T-cell (primary cell): ENCODE measurements around the gene DACT2. TPM values are rescaled to one million over a fixed set of nuclear protein-coding genes. Genes with fewer than 3 reads are reported as not detected.
"Not testable (repeated sequence)": the region's sequence is repeated elsewhere in the genome, so short reads cannot be mapped to it uniquely, and the experiment has no call there.

Source experiments
- ATAC-seq, 4 experiments: fragments of 200-7000 bp in 3 of 4; fragments of 150-1000 bp in 1 of 4; cut with Tn5 transposase; replicated peaks in 1 of 4; 1 replicate in 3 of 4; 2 replicates in 1 of 4; pipeline ENCODE4 v1.10.0; 2021; ENCODE audit warnings: moderate library complexity in 3 of 4, mild to moderate bottlenecking in 2 of 4, moderate number of reproducible peaks in 1 of 4
- CTCF ChIA-PET, 2 donors: fragments of 300-600 bp; sonication (Branson Sonifier 250); formaldehyde crosslinking; loops; one replicate each; lab custom pipeline; 2022; ENCODE audit warnings: antibody characterized with exemption in 2 of 2; lab: Charles Lee
- POLR2A ChIA-PET, 2 donors: fragments of 300-600 bp; sonication (Branson Sonifier 250); formaldehyde crosslinking; loops; one replicate each; lab custom pipeline; 2022; ENCODE audit warnings: antibody characterized with exemption in 2 of 2; lab: Charles Lee
- DNase-seq, 35 experiments: peaks; one replicate each; pipeline versions ENCODE4 v3.0.0 to v3.0.0-alpha.2; 2013 to 2023
- H3K27ac ChIP-seq: one replicate; pipeline ENCODE4 v1.5.1; 2013; ENCODE audit warnings: low read length
- H3K27me3 ChIP-seq, 2 experiments: replicated peaks in 1 of 2; 1 replicate in 1 of 2; 2 replicates in 1 of 2; pipeline versions ENCODE4 v1.6.1 to v1.7.0; 2013; ENCODE audit warnings: low read length in 1 of 2, mixed read lengths in 1 of 2; ENCODE audit not compliant: control insufficient read depth in 2 of 2, insufficient read depth in 2 of 2; ENCODE audit errors: extremely low read depth in 1 of 2
- H3K36me3 ChIP-seq, 2 donors: 1 replicate in 1 of 2; 2 replicates in 1 of 2; pipeline versions ENCODE4 v1.6.1 to v1.7.0; 2013; ENCODE audit warnings: low read length in 1 of 2; ENCODE audit not compliant: control insufficient read depth in 2 of 2, insufficient read depth in 1 of 2; ENCODE audit errors: extremely low read depth in 1 of 2
- H3K4me1 ChIP-seq, 2 experiments: 1 replicate in 1 of 2; 2 replicates in 1 of 2; pipeline versions ENCODE4 v1.6.1 to v1.7.0; 2013; ENCODE audit warnings: low read length in 2 of 2, mixed read lengths in 1 of 2; ENCODE audit not compliant: insufficient read depth in 2 of 2, control insufficient read depth in 1 of 2; ENCODE audit errors: extremely low read depth in 1 of 2
- H3K4me3 ChIP-seq, 2 donors: 1 replicate in 1 of 2; 2 replicates in 1 of 2; pipeline versions ENCODE4 v1.5.1 to v1.7.0; 2013; ENCODE audit warnings: mild to moderate bottlenecking in 2 of 2, low read length in 1 of 2, moderate library complexity in 1 of 2; ENCODE audit not compliant: control insufficient read depth in 1 of 2; ENCODE audit errors: extremely low read depth in 1 of 2
- H3K9me3 ChIP-seq: 2 replicates; pipeline ENCODE4 v1.7.0; 2013
- H3K27ac Mint-ChIP-seq, 2 donors: one replicate each; pipeline ENCODE4 v1.8.0; 2020 to 2021; ENCODE audit warnings: mild to moderate bottlenecking in 2 of 2, mixed read lengths in 2 of 2
- H3K27me3 Mint-ChIP-seq, 2 donors: one replicate each; pipeline ENCODE4 v1.8.0; 2021 to 2022; ENCODE audit warnings: mixed read lengths in 2 of 2
- H3K36me3 Mint-ChIP-seq: one replicate; pipeline ENCODE4 v1.8.0; 2021; ENCODE audit warnings: mixed read lengths
- H3K4me1 Mint-ChIP-seq, 3 donors: one replicate each; pipeline ENCODE4 v1.8.0; 2020 to 2022; ENCODE audit warnings: mixed read lengths in 3 of 3, mild to moderate bottlenecking in 1 of 3
- H3K4me3 Mint-ChIP-seq, 3 donors: one replicate each; pipeline ENCODE4 v1.8.0; 2020 to 2022; ENCODE audit warnings: mild to moderate bottlenecking in 3 of 3, mixed read lengths in 3 of 3, moderate library complexity in 3 of 3
- H3K9me3 Mint-ChIP-seq, 3 donors: one replicate each; pipeline ENCODE4 v1.8.0; 2020 to 2022; ENCODE audit warnings: mixed read lengths in 3 of 3
- WGBS: methylation state at CpG from one replicate; pipeline ENCODE4 v1.1.5; 2013; ENCODE audit warnings: missing lambda C conversion rate; ENCODE audit not compliant: insufficient coverage; 5-methylcytosine and 5-hydroxymethylcytosine counted together
- total RNA-seq, 35 experiments: library from RNA in 6 of 35; stranded (reverse) in 6 of 35; fragments of 120-200 nt in 1 of 35; gene quantifications; one replicate each; pipeline versions ENCODE4 v1.2.1 to v1.2.4 and lab custom pipeline; 2013 to 2026

The DACT2 gene
- total RNA-seq, 5 donors from 2014 or later (not counting 1 experiment from before 2014, with no cell fraction given): not detected

GRCh38 chr6:168287460-168287859, 32.1 kb downstream of the DACT2 start:
- peaks cover 0 to 16% of the 10 kb centered on the region in 2 experiments for H3K27me3 ChIP-seq
- H3K27me3 Mint-ChIP-seq, H3K4me1 Mint-ChIP-seq, H3K36me3 Mint-ChIP-seq, H3K4me3 ChIP-seq, H3K27ac Mint-ChIP-seq, H3K9me3 Mint-ChIP-seq, H3K27ac ChIP-seq, H3K4me1 ChIP-seq, ATAC-seq, H3K4me3 Mint-ChIP-seq, DNase-seq, H3K36me3 ChIP-seq, H3K9me3 ChIP-seq: not testable (repeated sequence)
- POLR2A ChIA-PET: interaction anchor here in 1 of 2 donors (0.6 kb wide), 1 partner anchor 38 kb away, joined by 3 read pairs; no protein-coding TSS in a partner anchor
- 71% methylated on average over 1 of the region's 6 CpGs for WGBS
- CTCF ChIA-PET: interaction anchor here in 1 of 2 donors (0.6 kb wide), 1 partner anchor 9 kb away, joined by 3 read pairs; no protein-coding TSS in a partner anchor

- peaks cover 0 to 19% of the 10 kb centered on the region in 2 experiments for H3K27me3 ChIP-seq
- H3K27me3 Mint-ChIP-seq, H3K4me3 Mint-ChIP-seq, DNase-seq, H3K9me3 ChIP-seq, H3K9me3 Mint-ChIP-seq, H3K4me3 ChIP-seq, POLR2A ChIA-PET, H3K36me3 Mint-ChIP-seq, H3K4me1 Mint-ChIP-seq, ATAC-seq, H3K36me3 ChIP-seq, H3K27ac Mint-ChIP-seq, H3K27ac ChIP-seq, H3K4me1 ChIP-seq: not testable (repeated sequence)
- 0% methylated on average over 2 of the region's 9 CpGs for WGBS
- CTCF ChIA-PET: interaction anchor here in 1 of 2 donors (0.6 kb wide), 1 partner anchor 10 kb away, joined by 3 read pairs; no protein-coding TSS in a partner anchor
These were observed 32.7 kb downstream of the DACT2 start for GRCh38 chr6:168286771-168287446.

GRCh38 chr6:168286116-168286515, 33.5 kb downstream of the DACT2 start:
- DNase-seq: no peak
- Histone ChIP-seq H3K36me3 (no peaks in the 10 kb centered on the region), H3K4me3 (no peak overlapping the region), H3K4me1 (no peaks in the 10 kb centered on the region), H3K27ac (no peak overlapping the region), H3K9me3 (no peaks in the 10 kb centered on the region), H3K27me3 (peaks cover 0 to 19% of the 10 kb centered on the region in 2 experiments)
- POLR2A ChIA-PET: no interaction called here
- peaks cover 6 to 8% of the 10 kb centered on the region in 2 donors for H3K27me3 Mint-ChIP-seq
- ATAC-seq: no peak
- WGBS: 72% methylated on average over 8 of the region's 12 CpGs
- CTCF ChIA-PET: no interaction called here
- no peaks in the 10 kb centered on the region for H3K9me3 Mint-ChIP-seq
- H3K4me1 Mint-ChIP-seq: peaks cover 0 to 3% (median 0%) of the 10 kb centered on the region in 3 donors
- H3K27ac Mint-ChIP-seq: no peak overlapping the region
- no peaks in the 10 kb centered on the region for H3K36me3 Mint-ChIP-seq
- H3K4me3 Mint-ChIP-seq: no peak overlapping the region

GRCh38 chr6:168285456-168285855, 34.1 kb downstream of the DACT2 start:
- peaks cover 0 to 3% (median 0%) of the 10 kb centered on the region in 3 donors for H3K4me1 Mint-ChIP-seq
- H3K9me3 ChIP-seq: no peaks in the 10 kb centered on the region
- no peak overlapping the region for H3K27ac ChIP-seq
- H3K9me3 Mint-ChIP-seq: no peaks in the 10 kb centered on the region
- H3K4me1 ChIP-seq: no peaks in the 10 kb centered on the region
- H3K4me3 ChIP-seq: no peak overlapping the region
- no peaks in the 10 kb centered on the region for H3K36me3 Mint-ChIP-seq
- H3K36me3 ChIP-seq: no peaks in the 10 kb centered on the region
- ChIA-PET CTCF (no interaction called here), POLR2A (no interaction called here)
- 96% methylated on average over 18 of the region's 21 CpGs for WGBS
- H3K27me3 ChIP-seq: peaks cover 0 to 23% of the 10 kb centered on the region in 2 experiments
- no peak for ATAC-seq
- DNase-seq: no peak
- H3K27me3 Mint-ChIP-seq: peaks cover 6 to 8% of the 10 kb centered on the region in 2 donors
- no peak overlapping the region for H3K4me3 Mint-ChIP-seq
- H3K27ac Mint-ChIP-seq: no peak overlapping the region

GRCh38 chr6:168284187-168284586, 35.4 kb downstream of the DACT2 start:
- Mint-ChIP-seq H3K27ac (no peak overlapping the region), H3K4me3 (no peak overlapping the region), H3K9me3 (no peaks in the 10 kb centered on the region), H3K4me1 (peaks cover 0 to 3% (median 0%) of the 10 kb centered on the region in 3 donors), H3K36me3 (no peaks in the 10 kb centered on the region), H3K27me3 (peaks cover 6 to 8% of the 10 kb centered on the region in 2 donors)
- peaks cover 0 to 21% of the 10 kb centered on the region in 2 experiments for H3K27me3 ChIP-seq
- ATAC-seq (no peak), DNase-seq (no peak)
- no peaks in the 10 kb centered on the region for H3K4me1 ChIP-seq
- no peaks in the 10 kb centered on the region for H3K9me3 ChIP-seq
- H3K4me3 ChIP-seq: no peak overlapping the region
- CTCF ChIA-PET: no interaction called here
- POLR2A ChIA-PET: no interaction called here
- WGBS: 80% methylated on average over 4 of the region's 6 CpGs
- no peaks in the 10 kb centered on the region for H3K36me3 ChIP-seq
- no peak overlapping the region for H3K27ac ChIP-seq

GRCh38 chr6:168283686-168284025, 35.9 kb downstream of the DACT2 start:
- ChIA-PET POLR2A (no interaction called here), CTCF (no interaction called here)
- Mint-ChIP-seq H3K4me3 (no peak overlapping the region), H3K27me3 (peaks cover 6 to 8% of the 10 kb centered on the region in 2 donors), H3K4me1 (peaks cover 0 to 3% (median 0%) of the 10 kb centered on the region in 3 donors), H3K27ac (no peak overlapping the region), H3K36me3 (no peaks in the 10 kb centered on the region), H3K9me3 (no peaks in the 10 kb centered on the region)
- H3K4me3 ChIP-seq: no peak overlapping the region
- peaks cover 0 to 23% of the 10 kb centered on the region in 2 experiments for H3K27me3 ChIP-seq
- ATAC-seq: no peak
- H3K36me3 ChIP-seq: no peaks in the 10 kb centered on the region
- no peaks in the 10 kb centered on the region for H3K4me1 ChIP-seq
- no peaks in the 10 kb centered on the region for H3K9me3 ChIP-seq
- DNase-seq: no peak
- no peak overlapping the region for H3K27ac ChIP-seq
- 94% methylated on average over 6 of the region's 14 CpGs for WGBS
